GM06990 (cell line): ENCODE results near the gene PRPF40B.
A peak's percentile ranks its signal among the peaks of the same experiment; 100 is the strongest.

ENCODE experiments used
- DNase-seq: peaks from one replicate; pipeline ENCODE4 v3.0.0-alpha.2; 2011; ENCODE audit not compliant: insufficient read length; ENCODE audit errors: extremely low read depth
- H3K27me3 ChIP-seq: replicated peaks from 2 replicates; pipeline ENCODE4 v1.6.0; 2011; ENCODE audit warnings: low read length; ENCODE audit not compliant: control insufficient read depth, insufficient read depth
- H3K36me3 ChIP-seq: 2 replicates; pipeline ENCODE4 v1.5.1; 2011; ENCODE audit warnings: low read length; ENCODE audit not compliant: control insufficient read depth, insufficient read depth
- H3K4me3 ChIP-seq: replicated peaks from 2 replicates; pipeline ENCODE4 v1.5.1; 2011; ENCODE audit warnings: low read depth, mild to moderate bottlenecking, control low read depth, low read length
- CTCF ChIP-seq: IDR thresholded peaks from 2 replicates; pipeline ENCODE4 v1.5.1; 2011; ENCODE audit warnings: low read length, control low read depth, mild to moderate bottlenecking, inconsistent platforms; ENCODE audit not compliant: insufficient read depth, poor library complexity, severe bottlenecking

Gene PRPF40B

GRCh38 chr12:49644620-49644994 lies 21.2 kb downstream of the PRPF40B start:
- DNase-seq, result no peak
- Histone ChIP-seq H3K4me3 (no peak overlapping the region), H3K36me3 (peaks cover 72% of the 10 kb centered on the region), H3K27me3 (no peaks in the 10 kb centered on the region)
- TF ChIP-seq CTCF, result peak; percentile 90

- Histone ChIP-seq H3K4me3 (no peak overlapping the region), H3K36me3 (peaks cover 79% of the 10 kb centered on the region), H3K27me3 (no peaks in the 10 kb centered on the region)
- TF ChIP-seq CTCF, result no peak
- no peak for DNase-seq
These were observed 22.0 kb downstream of the PRPF40B start for GRCh38 chr12:49645146-49646039.

GRCh38 chr12:49646331-49646830 lies 23.0 kb downstream of the PRPF40B start:
- no peak for DNase-seq
- no peaks in the 10 kb centered on the region for H3K27me3 ChIP-seq
- no peak overlapping the region for H3K4me3 ChIP-seq
- H3K36me3 ChIP-seq, result peaks cover 78% of the 10 kb centered on the region
- no peak for TF ChIP-seq CTCF

GRCh38 chr12:49646871-49647654 lies 23.7 kb downstream of the PRPF40B start:
- no peaks in the 10 kb centered on the region for H3K27me3 ChIP-seq
- no peak overlapping the region for H3K4me3 ChIP-seq
- TF ChIP-seq CTCF, result no peak
- peaks cover 78% of the 10 kb centered on the region for H3K36me3 ChIP-seq
- no peak for DNase-seq

GRCh38 chr12:49647827-49648711 lies 24.7 kb downstream of the PRPF40B start:
- Histone ChIP-seq H3K27me3 (no peaks in the 10 kb centered on the region), H3K4me3 (no peak overlapping the region), H3K36me3 (peaks cover 77% of the 10 kb centered on the region)
- TF ChIP-seq CTCF, result no peak
- no peak for DNase-seq
